B cell (primary cell): ENCODE results near the gene IRS2.

ENCODE experiments used
- CTCF ChIP-seq: fragments of 200-600 bp; IDR thresholded peaks from one replicate; pipeline ENCODE4 v1.8.0; 2022; ENCODE audit warnings: antibody characterized with exemption, mild to moderate bottlenecking
- EZH2 ChIP-seq: IDR thresholded peaks from 2 replicates; pipeline ENCODE4 v1.6.1; 2012; ENCODE audit warnings: borderline replicate concordance, low read depth, mild to moderate bottlenecking, moderate library complexity, low read length; ENCODE audit not compliant: insufficient read depth, poor library complexity, severe bottlenecking

GRCh38 chr13:109707044-109707741 lies 79.2 kb downstream of the IRS2 start:
- no peak for TF ChIP-seq EZH2
- TF ChIP-seq CTCF, result no peak
